ENCODE measurements around the gene CD4. TPM values are rescaled to one million over a fixed set of nuclear protein-coding genes. Genes with fewer than 3 reads are reported as not detected.
"Not testable (repeated sequence)": the region's sequence is repeated elsewhere in the genome, so short reads cannot be mapped to it uniquely, and the experiment has no call there.

Gene CD4
- polyA plus RNA-seq (2012; ENCODE audit: insufficient read depth, insufficient read length, low read depth), result 0.52 TPM

GRCh38 chr12:6788972-6789924, at the start of gene CD4:
Gene CD4 (plus strand): TSS chr12:6789528. CDS start chr12:6800139, 10,611 bp downstream.
- DNase-seq, result no peak

DNA sequence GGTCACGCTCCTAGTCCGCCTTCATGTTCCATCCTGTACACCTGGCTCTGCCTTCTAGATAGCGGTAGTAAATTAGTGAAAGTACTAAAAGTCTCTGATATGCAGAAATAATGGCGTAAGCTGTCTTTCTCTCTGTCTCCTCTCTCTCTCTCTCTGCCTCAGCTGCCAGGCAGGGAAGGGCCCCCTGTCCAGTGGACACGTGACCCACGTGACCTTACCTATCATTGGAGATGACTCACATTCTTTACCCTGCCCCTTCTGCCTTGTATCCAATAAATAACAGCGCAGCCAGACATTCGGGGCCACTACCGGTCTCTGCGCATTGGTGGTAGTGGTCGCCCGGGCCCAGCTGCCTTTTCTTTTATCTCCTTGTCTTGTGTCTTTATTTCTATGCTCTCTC, 47.2 kb upstream of the CD4 start:
- not testable (repeated sequence) for H3K4me3 ChIP-seq (ENCODE audit: low read depth, low read length); H3K36me3 ChIP-seq; H3K27me3 ChIP-seq; H3K9me3 ChIP-seq; DNase-seq
- peaks cover 11% of the 10 kb centered on the region for H3K4me1 ChIP-seq

More at GRCh38 chr12:6788972-6789924, at the start of gene CD4:
- Histone ChIP-seq H3K4me1 (no peaks in the 10 kb centered on the region; the same call in 1 of the 2 replicates), H3K27me3 (no peaks in the 10 kb centered on the region), H3K4me3 (ENCODE audit: low read depth, low read length) (no peak within 1 kb of the TSS), H3K9me3 (no peaks in the 10 kb centered on the region), H3K36me3 (no peaks in the 10 kb centered on the region)
- no peak for TF ChIP-seq CTCF (IDR thresholded peaks at IDR 0.05; ENCODE audit: low read depth, low read length)

- Histone ChIP-seq H3K9me3 (no peaks in the 10 kb centered on the region), H3K27me3 (no peaks in the 10 kb centered on the region), H3K36me3 (peaks cover 14% of the 10 kb centered on the region), H3K4me3 (ENCODE audit: low read depth, low read length) (no peak overlapping the region), H3K4me1 (peaks cover 11% of the 10 kb centered on the region)
- no peak for DNase-seq
- TF ChIP-seq CTCF (IDR thresholded peaks at IDR 0.05; ENCODE audit: low read depth, low read length), result no peak
Measured at GRCh38 chr12:6742834-6743233, 46.5 kb upstream of the CD4 start.

GRCh38 chr12:6743300-6743699, 46.0 kb upstream of the CD4 start:
- Histone ChIP-seq H3K36me3 (peaks cover 16% of the 10 kb centered on the region), H3K4me1 (peaks cover 11% of the 10 kb centered on the region)
- not testable (repeated sequence) for DNase-seq; H3K27me3 ChIP-seq; H3K9me3 ChIP-seq; H3K4me3 ChIP-seq (ENCODE audit: low read depth, low read length)

DNA sequence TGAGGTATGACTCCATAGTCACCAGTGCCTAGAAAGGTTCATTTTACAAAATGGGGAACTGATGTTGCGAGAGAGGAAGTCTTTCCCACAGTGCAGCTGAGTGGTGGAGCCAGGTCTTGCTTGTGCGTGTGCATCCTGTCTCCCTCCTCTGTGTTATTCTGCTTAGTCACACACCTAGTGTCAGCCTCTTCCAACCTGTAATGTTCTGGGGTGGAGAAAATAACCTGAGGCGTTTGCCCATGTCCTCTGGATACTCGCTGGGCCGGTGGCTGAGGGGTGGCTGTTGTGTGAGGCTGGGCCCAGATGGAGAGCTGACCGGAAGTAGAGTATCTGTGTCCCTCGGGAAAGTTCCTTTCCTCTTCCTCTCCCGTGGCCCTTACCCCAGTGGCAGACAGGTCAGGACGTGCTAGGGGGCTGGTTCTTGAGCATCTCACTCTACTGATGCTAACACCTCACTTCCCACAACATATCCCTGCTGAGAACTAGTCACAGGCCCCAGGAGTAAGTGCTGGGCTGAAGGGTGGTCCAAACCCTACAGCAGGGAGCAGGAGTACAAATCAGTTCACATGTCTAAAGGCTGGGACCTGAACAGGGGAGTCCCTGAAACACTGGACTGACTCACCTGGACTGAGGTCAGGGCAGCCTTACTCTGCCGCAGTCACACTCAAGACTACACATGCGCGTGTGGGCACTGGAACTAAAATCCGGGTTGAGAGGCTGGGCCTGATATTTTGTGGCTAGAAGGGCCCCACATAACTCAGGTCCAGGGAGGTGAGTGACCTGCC, 43.4 kb upstream of the CD4 start:
- Histone ChIP-seq H3K36me3 (peaks cover 37% of the 10 kb centered on the region), H3K4me3 (ENCODE audit: low read depth, low read length) (no peak overlapping the region), H3K27me3 (no peaks in the 10 kb centered on the region), H3K4me1 (peaks cover 11% of the 10 kb centered on the region), H3K9me3 (no peaks in the 10 kb centered on the region)
- TF ChIP-seq CTCF (IDR thresholded peaks at IDR 0.05; ENCODE audit: low read depth, low read length), result no peak
- DNase-seq, result no peak

GRCh38 chr12:6747216-6747615, 42.1 kb upstream of the CD4 start:
- Histone ChIP-seq H3K27me3 (no peaks in the 10 kb centered on the region), H3K4me3 (ENCODE audit: low read depth, low read length) (no peak overlapping the region), H3K4me1 (peaks cover 14% of the 10 kb centered on the region), H3K9me3 (no peaks in the 10 kb centered on the region), H3K36me3 (peaks cover 49% of the 10 kb centered on the region)
- no peak for TF ChIP-seq CTCF (IDR thresholded peaks at IDR 0.05; ENCODE audit: low read depth, low read length)
- no peak for DNase-seq
